NCI-H146 treated with DMSO at 0.1 percent for 48 hours (cell line): ENCODE data around the gene PLPP1.

Source experiments
- DNase-seq: peaks from one replicate; lab custom pipeline; 2025; ENCODE audit not compliant: unreplicated experiment; lab: John Stamatoyannopoulos, UW

The PLPP1 gene

GRCh38 chr5:55453211-55453610, 81.6 kb downstream of the PLPP1 start:
- no peak for DNase-seq

GRCh38 chr5:55451976-55452375, 82.8 kb downstream of the PLPP1 start:
- DNase-seq: no peak

GRCh38 chr5:55450050-55450765, 84.6 kb downstream of the PLPP1 start:
- DNase-seq: no peak

- DNase-seq: no peak
Observed at GRCh38 chr5:55446640-55447351, 88.0 kb downstream of the PLPP1 start.

GRCh38 chr5:55445791-55446190, 89.0 kb downstream of the PLPP1 start:
- DNase-seq: no peak

- no peak for DNase-seq
Observed at GRCh38 chr5:55441954-55442353, 92.8 kb downstream of the PLPP1 start.

- DNase-seq: no peak
Observed at GRCh38 chr5:55441107-55441771, 93.5 kb downstream of the PLPP1 start.

- DNase-seq: no peak
Observed at GRCh38 chr5:55440188-55440646, 94.5 kb downstream of the PLPP1 start.

- no peak for DNase-seq
Observed at GRCh38 chr5:55438998-55439397, 95.8 kb downstream of the PLPP1 start.

- no peak for DNase-seq
Observed at GRCh38 chr5:55437859-55438206, 96.9 kb downstream of the PLPP1 start.

- no peak for DNase-seq
Observed at GRCh38 chr5:55437452-55437851, 97.3 kb downstream of the PLPP1 start.

- DNase-seq: no peak
Observed at GRCh38 chr5:55432549-55432948, 102.2 kb downstream of the PLPP1 start.

- no peak for DNase-seq
Observed at GRCh38 chr5:55429613-55430253, 105.0 kb downstream of the PLPP1 start.

GRCh38 chr5:55429221-55429612, 105.5 kb downstream of the PLPP1 start:
- no peak for DNase-seq

- no peak for DNase-seq
Observed at GRCh38 chr5:55427157-55427556, 107.6 kb downstream of the PLPP1 start.

- DNase-seq: no peak
Observed at GRCh38 chr5:55426455-55426854, 108.3 kb downstream of the PLPP1 start.

GRCh38 chr5:55421074-55421529, 113.7 kb downstream of the PLPP1 start:
- no peak for DNase-seq

- DNase-seq: no peak
Observed at GRCh38 chr5:55418994-55419968, 115.5 kb downstream of the PLPP1 start.

- DNase-seq: no peak
Observed at GRCh38 chr5:55416306-55416705, 118.5 kb downstream of the PLPP1 start.

- no peak for DNase-seq
Observed at GRCh38 chr5:55415071-55415470, 119.7 kb downstream of the PLPP1 start.
